GM23338 (cell line): ENCODE data around the gene SUPV3L1.

Experiments used
- CREB1 ChIP-seq: fragments of 250-450 bp; sonication (Bioruptor Pico); IDR thresholded peaks from 2 replicates; pipeline ENCODE4 v1.5.0; 2020; ENCODE audit warnings: low read depth, mild to moderate bottlenecking, moderate library complexity
- EZH2 ChIP-seq: fragments of 200-600 bp; sonication (generic); IDR thresholded peaks from one replicate; pipeline ENCODE4 v1.8.0; 2017; ENCODE audit warnings: antibody characterized with exemption, mild to moderate bottlenecking, low read depth; ENCODE audit not compliant: unreplicated experiment
- EZH2phosphoT487 ChIP-seq: fragments of 200-600 bp; sonication (generic); IDR thresholded peaks from one replicate; pipeline ENCODE4 v1.8.1; 2018; ENCODE audit warnings: antibody characterized with exemption; ENCODE audit not compliant: unreplicated experiment
- JUNB ChIP-seq: IDR thresholded peaks from one replicate; pipeline ENCODE4 v1.6.1; 2016; ENCODE audit warnings: antibody characterized with exemption; ENCODE audit not compliant: unreplicated experiment
- POLR2AphosphoS5 ChIP-seq: IDR thresholded peaks from 2 replicates; pipeline ENCODE4 v1.6.1; 2016; ENCODE audit warnings: antibody characterized with exemption, low read depth
- ZNF331 ChIP-seq: fragments of 250-450 bp; sonication (Bioruptor Pico); IDR thresholded peaks from 2 replicates; pipeline ENCODE4 v1.5.0; 2020; ENCODE audit warnings: low read depth, mild to moderate bottlenecking, moderate library complexity
- TF ChIP-seq, protein P1 (sequence below), 2 experiments: fragments of 200-600 bp in 1 of 2; sonication (generic) in 1 of 2; conservative IDR thresholded peaks; 2 replicates each; pipeline versions ENCODE4 v1.5.1 to v1.6.1; 2016 to 2017; ENCODE audit warnings: antibody characterized with exemption in 2 of 2, low read depth in 2 of 2, mild to moderate bottlenecking in 2 of 2, moderate library complexity in 1 of 2
- TF ChIP-seq, protein P2 (sequence below): IDR thresholded peaks from one replicate; pipeline ENCODE4 v1.6.1; 2018; ENCODE audit warnings: antibody characterized with exemption; ENCODE audit not compliant: unreplicated experiment
- TF ChIP-seq, protein P3 (sequence below): fragments of 250-450 bp; sonication (Bioruptor Pico); IDR thresholded peaks from 2 replicates; pipeline ENCODE4 v1.5.0; 2020; ENCODE audit warnings: mild to moderate bottlenecking, moderate library complexity

DNA sequence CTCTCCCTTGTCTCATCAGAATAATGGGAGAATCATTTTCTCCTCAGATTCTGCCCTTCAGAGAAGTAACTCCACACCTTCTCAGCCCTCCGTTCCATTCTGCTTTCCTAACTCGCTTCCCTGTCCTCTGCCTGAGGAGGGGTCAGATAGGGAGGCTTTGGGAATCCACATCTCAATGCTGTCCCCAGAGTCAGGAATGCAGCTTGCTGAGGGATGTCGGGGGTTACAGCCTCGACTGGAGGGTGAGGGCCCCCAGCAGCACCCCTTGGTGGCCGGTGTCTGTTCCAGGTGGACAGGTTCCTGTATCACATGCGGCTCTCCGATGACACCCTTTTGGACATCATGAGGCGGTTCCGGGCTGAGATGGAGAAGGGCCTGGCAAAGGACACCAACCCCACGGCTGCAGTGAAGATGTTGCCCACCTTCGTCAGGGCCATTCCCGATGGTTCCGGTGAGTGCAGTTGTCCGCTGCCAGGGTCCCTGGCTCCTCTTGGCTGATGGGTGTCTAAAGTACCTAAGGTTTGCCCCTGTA, 47.0 kb downstream of the SUPV3L1 start:
- TF ChIP-seq, protein P1, sequence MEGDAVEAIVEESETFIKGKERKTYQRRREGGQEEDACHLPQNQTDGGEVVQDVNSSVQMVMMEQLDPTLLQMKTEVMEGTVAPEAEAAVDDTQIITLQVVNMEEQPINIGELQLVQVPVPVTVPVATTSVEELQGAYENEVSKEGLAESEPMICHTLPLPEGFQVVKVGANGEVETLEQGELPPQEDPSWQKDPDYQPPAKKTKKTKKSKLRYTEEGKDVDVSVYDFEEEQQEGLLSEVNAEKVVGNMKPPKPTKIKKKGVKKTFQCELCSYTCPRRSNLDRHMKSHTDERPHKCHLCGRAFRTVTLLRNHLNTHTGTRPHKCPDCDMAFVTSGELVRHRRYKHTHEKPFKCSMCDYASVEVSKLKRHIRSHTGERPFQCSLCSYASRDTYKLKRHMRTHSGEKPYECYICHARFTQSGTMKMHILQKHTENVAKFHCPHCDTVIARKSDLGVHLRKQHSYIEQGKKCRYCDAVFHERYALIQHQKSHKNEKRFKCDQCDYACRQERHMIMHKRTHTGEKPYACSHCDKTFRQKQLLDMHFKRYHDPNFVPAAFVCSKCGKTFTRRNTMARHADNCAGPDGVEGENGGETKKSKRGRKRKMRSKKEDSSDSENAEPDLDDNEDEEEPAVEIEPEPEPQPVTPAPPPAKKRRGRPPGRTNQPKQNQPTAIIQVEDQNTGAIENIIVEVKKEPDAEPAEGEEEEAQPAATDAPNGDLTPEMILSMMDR (conservative IDR thresholded peaks at IDR 0.05; ENCODE audit: low read depth in 2 of 2), result peak; percentile 14 to 21; a peak in 1 of 4 replicates
- TF ChIP-seq ZNF331 (no peak), EZH2 (no peak), POLR2AphosphoS5 (no peak), JUNB (no peak), EZH2phosphoT487 (no peak), CREB1 (CRISPR knock-in tag) (no peak)
- TF ChIP-seq, protein P2, sequence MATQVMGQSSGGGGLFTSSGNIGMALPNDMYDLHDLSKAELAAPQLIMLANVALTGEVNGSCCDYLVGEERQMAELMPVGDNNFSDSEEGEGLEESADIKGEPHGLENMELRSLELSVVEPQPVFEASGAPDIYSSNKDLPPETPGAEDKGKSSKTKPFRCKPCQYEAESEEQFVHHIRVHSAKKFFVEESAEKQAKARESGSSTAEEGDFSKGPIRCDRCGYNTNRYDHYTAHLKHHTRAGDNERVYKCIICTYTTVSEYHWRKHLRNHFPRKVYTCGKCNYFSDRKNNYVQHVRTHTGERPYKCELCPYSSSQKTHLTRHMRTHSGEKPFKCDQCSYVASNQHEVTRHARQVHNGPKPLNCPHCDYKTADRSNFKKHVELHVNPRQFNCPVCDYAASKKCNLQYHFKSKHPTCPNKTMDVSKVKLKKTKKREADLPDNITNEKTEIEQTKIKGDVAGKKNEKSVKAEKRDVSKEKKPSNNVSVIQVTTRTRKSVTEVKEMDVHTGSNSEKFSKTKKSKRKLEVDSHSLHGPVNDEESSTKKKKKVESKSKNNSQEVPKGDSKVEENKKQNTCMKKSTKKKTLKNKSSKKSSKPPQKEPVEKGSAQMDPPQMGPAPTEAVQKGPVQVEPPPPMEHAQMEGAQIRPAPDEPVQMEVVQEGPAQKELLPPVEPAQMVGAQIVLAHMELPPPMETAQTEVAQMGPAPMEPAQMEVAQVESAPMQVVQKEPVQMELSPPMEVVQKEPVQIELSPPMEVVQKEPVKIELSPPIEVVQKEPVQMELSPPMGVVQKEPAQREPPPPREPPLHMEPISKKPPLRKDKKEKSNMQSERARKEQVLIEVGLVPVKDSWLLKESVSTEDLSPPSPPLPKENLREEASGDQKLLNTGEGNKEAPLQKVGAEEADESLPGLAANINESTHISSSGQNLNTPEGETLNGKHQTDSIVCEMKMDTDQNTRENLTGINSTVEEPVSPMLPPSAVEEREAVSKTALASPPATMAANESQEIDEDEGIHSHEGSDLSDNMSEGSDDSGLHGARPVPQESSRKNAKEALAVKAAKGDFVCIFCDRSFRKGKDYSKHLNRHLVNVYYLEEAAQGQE, result no peak
- TF ChIP-seq, protein P3, sequence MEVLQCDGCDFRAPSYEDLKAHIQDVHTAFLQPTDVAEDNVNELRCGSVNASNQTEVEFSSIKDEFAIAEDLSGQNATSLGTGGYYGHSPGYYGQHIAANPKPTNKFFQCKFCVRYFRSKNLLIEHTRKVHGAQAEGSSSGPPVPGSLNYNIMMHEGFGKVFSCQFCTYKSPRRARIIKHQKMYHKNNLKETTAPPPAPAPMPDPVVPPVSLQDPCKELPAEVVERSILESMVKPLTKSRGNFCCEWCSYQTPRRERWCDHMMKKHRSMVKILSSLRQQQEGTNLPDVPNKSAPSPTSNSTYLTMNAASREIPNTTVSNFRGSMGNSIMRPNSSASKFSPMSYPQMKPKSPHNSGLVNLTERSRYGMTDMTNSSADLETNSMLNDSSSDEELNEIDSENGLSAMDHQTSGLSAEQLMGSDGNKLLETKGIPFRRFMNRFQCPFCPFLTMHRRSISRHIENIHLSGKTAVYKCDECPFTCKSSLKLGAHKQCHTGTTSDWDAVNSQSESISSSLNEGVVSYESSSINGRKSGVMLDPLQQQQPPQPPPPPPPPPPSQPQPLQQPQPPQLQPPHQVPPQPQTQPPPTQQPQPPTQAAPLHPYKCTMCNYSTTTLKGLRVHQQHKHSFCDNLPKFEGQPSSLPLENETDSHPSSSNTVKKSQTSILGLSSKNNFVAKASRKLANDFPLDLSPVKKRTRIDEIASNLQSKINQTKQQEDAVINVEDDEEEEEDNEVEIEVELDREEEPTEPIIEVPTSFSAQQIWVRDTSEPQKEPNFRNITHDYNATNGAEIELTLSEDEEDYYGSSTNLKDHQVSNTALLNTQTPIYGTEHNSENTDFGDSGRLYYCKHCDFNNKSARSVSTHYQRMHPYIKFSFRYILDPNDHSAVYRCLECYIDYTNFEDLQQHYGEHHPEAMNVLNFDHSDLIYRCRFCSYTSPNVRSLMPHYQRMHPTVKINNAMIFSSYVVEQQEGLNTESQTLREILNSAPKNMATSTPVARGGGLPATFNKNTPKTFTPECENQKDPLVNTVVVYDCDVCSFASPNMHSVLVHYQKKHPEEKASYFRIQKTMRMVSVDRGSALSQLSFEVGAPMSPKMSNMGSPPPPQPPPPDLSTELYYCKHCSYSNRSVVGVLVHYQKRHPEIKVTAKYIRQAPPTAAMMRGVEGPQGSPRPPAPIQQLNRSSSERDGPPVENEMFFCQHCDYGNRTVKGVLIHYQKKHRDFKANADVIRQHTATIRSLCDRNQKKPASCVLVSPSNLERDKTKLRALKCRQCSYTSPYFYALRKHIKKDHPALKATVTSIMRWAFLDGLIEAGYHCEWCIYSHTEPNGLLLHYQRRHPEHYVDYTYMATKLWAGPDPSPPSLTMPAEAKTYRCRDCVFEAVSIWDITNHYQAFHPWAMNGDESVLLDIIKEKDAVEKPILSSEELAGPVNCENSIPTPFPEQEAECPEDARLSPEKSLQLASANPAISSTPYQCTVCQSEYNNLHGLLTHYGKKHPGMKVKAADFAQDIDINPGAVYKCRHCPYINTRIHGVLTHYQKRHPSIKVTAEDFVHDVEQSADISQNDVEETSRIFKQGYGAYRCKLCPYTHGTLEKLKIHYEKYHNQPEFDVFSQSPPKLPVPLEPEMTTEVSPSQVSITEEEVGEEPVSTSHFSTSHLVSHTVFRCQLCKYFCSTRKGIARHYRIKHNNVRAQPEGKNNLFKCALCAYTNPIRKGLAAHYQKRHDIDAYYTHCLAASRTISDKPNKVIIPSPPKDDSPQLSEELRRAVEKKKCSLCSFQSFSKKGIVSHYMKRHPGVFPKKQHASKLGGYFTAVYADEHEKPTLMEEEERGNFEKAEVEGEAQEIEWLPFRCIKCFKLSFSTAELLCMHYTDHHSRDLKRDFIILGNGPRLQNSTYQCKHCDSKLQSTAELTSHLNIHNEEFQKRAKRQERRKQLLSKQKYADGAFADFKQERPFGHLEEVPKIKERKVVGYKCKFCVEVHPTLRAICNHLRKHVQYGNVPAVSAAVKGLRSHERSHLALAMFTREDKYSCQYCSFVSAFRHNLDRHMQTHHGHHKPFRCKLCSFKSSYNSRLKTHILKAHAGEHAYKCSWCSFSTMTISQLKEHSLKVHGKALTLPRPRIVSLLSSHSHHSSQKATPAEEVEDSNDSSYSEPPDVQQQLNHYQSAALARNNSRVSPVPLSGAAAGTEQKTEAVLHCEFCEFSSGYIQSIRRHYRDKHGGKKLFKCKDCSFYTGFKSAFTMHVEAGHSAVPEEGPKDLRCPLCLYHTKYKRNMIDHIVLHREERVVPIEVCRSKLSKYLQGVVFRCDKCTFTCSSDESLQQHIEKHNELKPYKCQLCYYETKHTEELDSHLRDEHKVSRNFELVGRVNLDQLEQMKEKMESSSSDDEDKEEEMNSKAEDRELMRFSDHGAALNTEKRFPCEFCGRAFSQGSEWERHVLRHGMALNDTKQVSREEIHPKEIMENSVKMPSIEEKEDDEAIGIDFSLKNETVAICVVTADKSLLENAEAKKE (CRISPR knock-in tag), result no peak
